ENCODE data around the gene ITGB1BP2.

- TF ChIP-seq CTCF (IDR thresholded peaks at IDR 0.05), result no peak
- no peak for TF ChIP-seq EZH2 (IDR thresholded peaks at IDR 0.05)
These were observed 45.5 kb upstream of the ITGB1BP2 start for GRCh38 chrX:71256051-71256450.
